ENCODE data around the gene WDR33. TPM values are rescaled to one million over a fixed set of nuclear protein-coding genes. Genes with fewer than 3 reads are reported as not detected.

WDR33 gene
- total RNA-seq, 1 donor from 2014 or later = 54.7 TPM

DNA sequence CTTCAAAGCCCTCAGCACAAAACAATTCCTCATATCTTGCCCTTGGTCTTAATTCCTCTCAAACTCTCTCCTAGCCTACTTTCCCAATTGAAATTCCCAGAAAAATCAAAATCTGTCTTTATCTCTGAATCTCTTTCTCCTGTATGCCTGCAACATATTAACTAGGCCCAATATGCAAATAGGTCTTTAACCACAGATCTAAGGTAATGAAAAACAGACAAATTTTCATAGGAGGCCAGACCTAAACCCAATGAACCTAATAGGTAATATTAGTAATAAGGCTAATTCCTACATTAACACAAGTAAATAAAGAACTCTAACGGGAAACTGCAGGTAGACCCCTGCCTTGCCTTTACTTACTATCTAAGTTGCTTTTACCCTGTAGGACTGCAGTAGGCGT is 41.4 kb downstream of the WDR33 start:
- no peak for DNase-seq (ENCODE audit: extremely low spot score, unreplicated experiment)
- peaks cover 26% of the 10 kb centered on the region for H3K36me3 Mint-ChIP-seq
- TF ChIP-seq, protein P1, sequence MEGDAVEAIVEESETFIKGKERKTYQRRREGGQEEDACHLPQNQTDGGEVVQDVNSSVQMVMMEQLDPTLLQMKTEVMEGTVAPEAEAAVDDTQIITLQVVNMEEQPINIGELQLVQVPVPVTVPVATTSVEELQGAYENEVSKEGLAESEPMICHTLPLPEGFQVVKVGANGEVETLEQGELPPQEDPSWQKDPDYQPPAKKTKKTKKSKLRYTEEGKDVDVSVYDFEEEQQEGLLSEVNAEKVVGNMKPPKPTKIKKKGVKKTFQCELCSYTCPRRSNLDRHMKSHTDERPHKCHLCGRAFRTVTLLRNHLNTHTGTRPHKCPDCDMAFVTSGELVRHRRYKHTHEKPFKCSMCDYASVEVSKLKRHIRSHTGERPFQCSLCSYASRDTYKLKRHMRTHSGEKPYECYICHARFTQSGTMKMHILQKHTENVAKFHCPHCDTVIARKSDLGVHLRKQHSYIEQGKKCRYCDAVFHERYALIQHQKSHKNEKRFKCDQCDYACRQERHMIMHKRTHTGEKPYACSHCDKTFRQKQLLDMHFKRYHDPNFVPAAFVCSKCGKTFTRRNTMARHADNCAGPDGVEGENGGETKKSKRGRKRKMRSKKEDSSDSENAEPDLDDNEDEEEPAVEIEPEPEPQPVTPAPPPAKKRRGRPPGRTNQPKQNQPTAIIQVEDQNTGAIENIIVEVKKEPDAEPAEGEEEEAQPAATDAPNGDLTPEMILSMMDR (conservative IDR thresholded peaks at IDR 0.05) = no peak
- no peak overlapping the region for H3K4me3 Mint-ChIP-seq
- H3K27ac Mint-ChIP-seq = no peak overlapping the region
- H3K27me3 Mint-ChIP-seq = no peaks in the 10 kb centered on the region
- H3K9me3 Mint-ChIP-seq = no peaks in the 10 kb centered on the region
- no peaks in the 10 kb centered on the region for H3K4me1 Mint-ChIP-seq (ENCODE audit: unreplicated experiment)

- H3K27ac Mint-ChIP-seq = no peak overlapping the region
- DNase-seq (ENCODE audit: extremely low spot score, unreplicated experiment) = no peak
- H3K27me3 Mint-ChIP-seq = no peaks in the 10 kb centered on the region
- H3K4me1 Mint-ChIP-seq (ENCODE audit: unreplicated experiment) = no peaks in the 10 kb centered on the region
- peaks cover 26% of the 10 kb centered on the region for H3K36me3 Mint-ChIP-seq
- no peaks in the 10 kb centered on the region for H3K9me3 Mint-ChIP-seq
- TF ChIP-seq, protein P1 (conservative IDR thresholded peaks at IDR 0.05) = no peak
- H3K4me3 Mint-ChIP-seq = no peak overlapping the region
These were observed 42.0 kb downstream of the WDR33 start for GRCh38 chr2:127768775-127769479.

DNA sequence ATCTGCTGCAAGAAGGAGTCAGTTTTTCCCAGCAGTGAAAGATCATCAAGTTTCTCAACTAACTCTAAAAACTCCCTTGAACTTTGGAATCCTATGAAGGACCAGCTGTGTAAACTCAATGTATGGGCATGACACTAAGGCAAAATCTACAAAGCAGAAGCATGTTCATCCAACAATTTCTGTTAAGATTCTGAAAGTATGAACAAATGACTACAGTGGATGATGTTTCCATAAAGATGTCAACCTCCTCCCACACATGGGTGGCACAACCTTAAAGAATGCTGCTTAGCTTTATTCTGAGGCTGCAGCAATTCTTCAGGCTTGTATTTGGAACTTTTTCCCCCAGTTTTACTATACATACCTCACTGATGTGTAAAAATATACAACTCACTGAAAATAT is 47.2 kb downstream of the WDR33 start:
- Mint-ChIP-seq H3K9me3 (no peaks in the 10 kb centered on the region), H3K4me3 (no peak overlapping the region), H3K27ac (no peak overlapping the region), H3K27me3 (no peaks in the 10 kb centered on the region), H3K36me3 (peaks cover 33% of the 10 kb centered on the region), H3K4me1 (ENCODE audit: unreplicated experiment) (no peaks in the 10 kb centered on the region)
- TF ChIP-seq, protein P1 (conservative IDR thresholded peaks at IDR 0.05) = no peak
- DNase-seq (ENCODE audit: extremely low spot score, unreplicated experiment) = no peak

- Mint-ChIP-seq H3K27me3 (no peaks in the 10 kb centered on the region), H3K4me3 (no peak overlapping the region), H3K36me3 (peaks cover 29% of the 10 kb centered on the region), H3K9me3 (no peaks in the 10 kb centered on the region), H3K27ac (no peak overlapping the region), H3K4me1 (ENCODE audit: unreplicated experiment) (no peaks in the 10 kb centered on the region)
- DNase-seq (ENCODE audit: extremely low spot score, unreplicated experiment) = no peak
- TF ChIP-seq, protein P1 (conservative IDR thresholded peaks at IDR 0.05) = no peak
These were observed 48.1 kb downstream of the WDR33 start for GRCh38 chr2:127762846-127763245.

- Mint-ChIP-seq H3K27me3 (no peaks in the 10 kb centered on the region), H3K4me3 (no peak overlapping the region), H3K36me3 (peaks cover 28% of the 10 kb centered on the region), H3K27ac (no peak overlapping the region), H3K4me1 (ENCODE audit: unreplicated experiment) (no peaks in the 10 kb centered on the region), H3K9me3 (no peaks in the 10 kb centered on the region)
- no peak for DNase-seq (ENCODE audit: extremely low spot score, unreplicated experiment)
- TF ChIP-seq, protein P1 (conservative IDR thresholded peaks at IDR 0.05) = no peak
These were observed 48.5 kb downstream of the WDR33 start for GRCh38 chr2:127762441-127762840.
